Neural progenitor cell (in vitro differentiated cells): ENCODE results near the gene SMC4. TPM values are rescaled to one million over a fixed set of nuclear protein-coding genes. Genes with fewer than 3 reads are reported as not detected.

Source experiments
- DNase-seq: peaks from one replicate; pipeline ENCODE4 v3.0.0-alpha.2; 2016; ENCODE audit warnings: low spot score
- H2AFZ ChIP-seq: fragments of 200-600 bp; sonication (generic); replicated peaks from 2 replicates; pipeline ENCODE4 v1.6.1; 2016; ENCODE audit warnings: antibody characterized with exemption
- H3F3A ChIP-seq: fragments of 200-600 bp; sonication (generic); 2 replicates; pipeline ENCODE4 v1.6.1; 2016; ENCODE audit warnings: antibody characterized with exemption, low read depth
- H3K27ac ChIP-seq: fragments of 200-600 bp; sonication (generic); 2 replicates; pipeline ENCODE4 v1.5.1; 2016; ENCODE audit warnings: mild to moderate bottlenecking
- H3K27me3 ChIP-seq: fragments of 200-600 bp; sonication (generic); 2 replicates; pipeline ENCODE4 v1.6.1; 2016; ENCODE audit warnings: mild to moderate bottlenecking, moderate library complexity
- H3K36me3 ChIP-seq: fragments of 200-600 bp; sonication (generic); 2 replicates; pipeline ENCODE4 v1.5.1; 2016
- H3K4me1 ChIP-seq: fragments of 200-600 bp; sonication (generic); 2 replicates; pipeline ENCODE4 v1.6.1; 2016; ENCODE audit warnings: mixed run types
- H3K4me2 ChIP-seq: fragments of 200-600 bp; sonication (generic); 2 replicates; pipeline ENCODE4 v1.6.1; 2016
- H3K4me3 ChIP-seq: fragments of 200-600 bp; sonication (generic); 2 replicates; pipeline ENCODE4 v1.5.1; 2016
- H3K79me2 ChIP-seq: fragments of 200-600 bp; sonication (generic); 2 replicates; pipeline ENCODE4 v1.6.1; 2016; ENCODE audit warnings: low read depth
- H3K9ac ChIP-seq: fragments of 200-600 bp; sonication (generic); 2 replicates; pipeline ENCODE4 v1.6.1; 2016
- H3K9me3 ChIP-seq: fragments of 200-600 bp; sonication (generic); 2 replicates; pipeline ENCODE4 v1.5.1; 2016; ENCODE audit warnings: low read depth
- H4K20me1 ChIP-seq: fragments of 200-600 bp; sonication (generic); 2 replicates; pipeline ENCODE4 v1.6.1; 2016; ENCODE audit warnings: low read depth
- H3K27ac Mint-ChIP-seq: 3 replicates; pipeline ENCODE4 v1.8.0; 2021; ENCODE audit warnings: mixed read lengths
- H3K27me3 Mint-ChIP-seq: 2 replicates; pipeline ENCODE4 v1.8.0; 2022; ENCODE audit warnings: low read depth, mild to moderate bottlenecking, inconsistent platforms, moderate library complexity, mixed read lengths; ENCODE audit not compliant: insufficient read depth
- H3K36me3 Mint-ChIP-seq: 3 replicates; pipeline ENCODE4 v1.8.0; 2021; ENCODE audit warnings: mixed read lengths
- H3K4me1 Mint-ChIP-seq: 3 replicates; pipeline ENCODE4 v1.8.0; 2021; ENCODE audit warnings: mixed read lengths
- H3K4me3 Mint-ChIP-seq: 3 replicates; pipeline ENCODE4 v1.8.0; 2021; ENCODE audit warnings: mild to moderate bottlenecking, moderate library complexity, mixed read lengths
- H3K9me3 Mint-ChIP-seq: 3 replicates; pipeline ENCODE4 v1.8.0; 2020; ENCODE audit warnings: mixed read lengths
- EZH2 ChIP-seq: fragments of 200-600 bp; sonication (generic); IDR thresholded peaks from 2 replicates; pipeline ENCODE4 v1.6.1; 2017; ENCODE audit warnings: antibody characterized with exemption, mild to moderate bottlenecking, moderate library complexity
- EZH2phosphoT487 ChIP-seq: fragments of 200-600 bp; sonication (generic); IDR thresholded peaks from 2 replicates; pipeline ENCODE4 v1.6.1; 2017; ENCODE audit warnings: antibody characterized with exemption
- total RNA-seq: library from RNA; depleted of rRNA; stranded (reverse); fragments of >200 nt; gene quantifications from 2 replicates; pipeline ENCODE4 v1.2.3, GENCODE V29; 2015; ENCODE audit warnings: low replicate concordance
- TF ChIP-seq, protein P1 (sequence below): fragments of 200-600 bp; sonication (generic); IDR thresholded peaks from 2 replicates; pipeline ENCODE4 v1.5.1; 2017; ENCODE audit warnings: antibody characterized with exemption, mild to moderate bottlenecking

The SMC4 gene
- total RNA-seq, 1 donor from 2014 or later: 382 TPM

DNA sequence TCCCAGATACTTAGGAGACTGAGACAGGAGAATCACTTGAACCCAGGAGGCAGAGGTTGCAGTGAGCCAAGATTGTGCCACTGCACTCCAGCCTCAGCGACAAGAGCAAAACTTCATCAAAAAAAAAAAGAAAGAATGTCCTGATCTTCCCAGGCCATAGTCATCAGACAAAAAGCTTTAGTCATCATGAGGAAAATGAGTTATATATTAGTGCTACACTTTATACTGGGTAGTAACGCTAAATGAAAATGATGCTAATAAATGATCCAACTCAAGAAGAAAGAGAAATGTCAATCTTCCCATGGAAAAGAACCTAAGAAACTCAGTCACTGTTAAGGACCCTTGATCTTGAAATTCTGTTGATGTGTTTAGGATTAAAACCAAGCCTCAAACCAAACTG lies 76.4 kb downstream of the SMC4 start:
- H3K27ac Mint-ChIP-seq: no peak overlapping the region
- H3K4me1 ChIP-seq: no peaks in the 10 kb centered on the region
- H3K4me3 Mint-ChIP-seq: no peak overlapping the region
- H3K4me2 ChIP-seq: no peak overlapping the region
- H3K27ac ChIP-seq: no peak overlapping the region
- no peaks in the 10 kb centered on the region for H4K20me1 ChIP-seq
- no peak overlapping the region for H2AFZ ChIP-seq
- no peaks in the 10 kb centered on the region for H3K36me3 Mint-ChIP-seq
- H3K79me2 ChIP-seq: no peaks in the 10 kb centered on the region
- no peaks in the 10 kb centered on the region for H3K27me3 Mint-ChIP-seq
- H3K4me3 ChIP-seq: no peak overlapping the region
- no peaks in the 10 kb centered on the region for H3K9me3 ChIP-seq
- no peak for DNase-seq
- H3K9me3 Mint-ChIP-seq: peaks cover 7% of the 10 kb centered on the region
- no peaks in the 10 kb centered on the region for H3K27me3 ChIP-seq
- H3K36me3 ChIP-seq: no peaks in the 10 kb centered on the region
- TF ChIP-seq, protein P1, sequence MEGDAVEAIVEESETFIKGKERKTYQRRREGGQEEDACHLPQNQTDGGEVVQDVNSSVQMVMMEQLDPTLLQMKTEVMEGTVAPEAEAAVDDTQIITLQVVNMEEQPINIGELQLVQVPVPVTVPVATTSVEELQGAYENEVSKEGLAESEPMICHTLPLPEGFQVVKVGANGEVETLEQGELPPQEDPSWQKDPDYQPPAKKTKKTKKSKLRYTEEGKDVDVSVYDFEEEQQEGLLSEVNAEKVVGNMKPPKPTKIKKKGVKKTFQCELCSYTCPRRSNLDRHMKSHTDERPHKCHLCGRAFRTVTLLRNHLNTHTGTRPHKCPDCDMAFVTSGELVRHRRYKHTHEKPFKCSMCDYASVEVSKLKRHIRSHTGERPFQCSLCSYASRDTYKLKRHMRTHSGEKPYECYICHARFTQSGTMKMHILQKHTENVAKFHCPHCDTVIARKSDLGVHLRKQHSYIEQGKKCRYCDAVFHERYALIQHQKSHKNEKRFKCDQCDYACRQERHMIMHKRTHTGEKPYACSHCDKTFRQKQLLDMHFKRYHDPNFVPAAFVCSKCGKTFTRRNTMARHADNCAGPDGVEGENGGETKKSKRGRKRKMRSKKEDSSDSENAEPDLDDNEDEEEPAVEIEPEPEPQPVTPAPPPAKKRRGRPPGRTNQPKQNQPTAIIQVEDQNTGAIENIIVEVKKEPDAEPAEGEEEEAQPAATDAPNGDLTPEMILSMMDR: no peak
- no peak for TF ChIP-seq EZH2phosphoT487
- no peak for TF ChIP-seq EZH2
- no peak overlapping the region for H3K9ac ChIP-seq
- H3K4me1 Mint-ChIP-seq: no peaks in the 10 kb centered on the region
- no peaks in the 10 kb centered on the region for H3F3A ChIP-seq

DNA sequence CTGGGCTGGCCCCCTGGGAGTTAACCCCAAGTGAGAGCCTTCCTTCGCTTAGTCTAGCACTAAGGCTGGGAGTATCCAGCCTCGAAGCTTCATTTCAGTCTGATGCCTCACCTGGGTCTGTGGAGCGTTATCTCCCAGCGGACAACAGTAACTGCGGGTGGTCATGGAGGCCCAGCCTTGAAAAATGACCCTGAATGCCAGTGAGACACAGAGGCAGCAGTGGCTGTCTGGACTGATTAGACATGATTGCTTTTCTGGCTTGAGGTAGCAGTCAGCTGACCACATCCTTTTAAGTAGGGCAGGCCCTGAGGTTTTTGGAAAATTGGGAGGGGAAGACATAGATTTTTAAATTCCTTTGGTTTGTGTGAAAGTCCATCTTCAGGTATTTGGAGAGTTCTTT lies 78.3 kb downstream of the SMC4 start:
- H3K27ac Mint-ChIP-seq: no peak overlapping the region
- Histone ChIP-seq H3K9ac (no peak overlapping the region), H3K4me1 (no peaks in the 10 kb centered on the region), H2AFZ (no peak overlapping the region), H4K20me1 (no peaks in the 10 kb centered on the region), H3K4me3 (no peak overlapping the region), H3F3A (no peaks in the 10 kb centered on the region), H3K79me2 (no peaks in the 10 kb centered on the region), H3K9me3 (no peaks in the 10 kb centered on the region), H3K36me3 (no peaks in the 10 kb centered on the region), H3K27ac (no peak overlapping the region), H3K4me2 (no peak overlapping the region), H3K27me3 (no peaks in the 10 kb centered on the region)
- no peak for DNase-seq
- H3K4me3 Mint-ChIP-seq: no peak overlapping the region
- no peaks in the 10 kb centered on the region for H3K27me3 Mint-ChIP-seq
- H3K4me1 Mint-ChIP-seq: peaks cover 2% of the 10 kb centered on the region
- TF ChIP-seq, protein P1: no peak
- no peak for TF ChIP-seq EZH2
- no peak for TF ChIP-seq EZH2phosphoT487
- no peaks in the 10 kb centered on the region for H3K36me3 Mint-ChIP-seq
- H3K9me3 Mint-ChIP-seq: no peaks in the 10 kb centered on the region

DNA sequence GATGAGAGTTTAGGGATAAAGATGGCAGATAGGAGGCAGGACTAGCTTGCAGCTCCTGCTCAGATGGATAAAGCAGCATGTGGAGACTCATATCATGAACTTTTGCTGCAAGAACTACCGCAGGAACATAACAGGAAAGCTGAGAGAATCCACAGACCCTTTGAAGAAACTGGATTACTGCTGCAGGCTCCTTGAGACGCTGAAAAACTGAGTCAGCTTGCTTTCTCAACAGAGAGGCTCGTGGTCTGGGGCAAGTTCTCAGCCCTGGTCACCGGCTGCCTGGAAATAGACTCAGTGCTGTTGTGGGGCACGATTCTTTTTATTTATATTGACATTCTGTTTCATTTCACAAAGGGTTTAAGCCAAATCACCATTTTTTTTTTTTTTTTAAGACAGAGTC lies 78.9 kb downstream of the SMC4 start:
- Histone ChIP-seq H3K9ac (no peak overlapping the region), H3F3A (no peaks in the 10 kb centered on the region), H3K4me3 (no peak overlapping the region), H3K36me3 (no peaks in the 10 kb centered on the region), H3K27me3 (no peaks in the 10 kb centered on the region), H4K20me1 (no peaks in the 10 kb centered on the region), H3K79me2 (no peaks in the 10 kb centered on the region), H3K27ac (no peak overlapping the region), H3K9me3 (no peaks in the 10 kb centered on the region), H2AFZ (no peak overlapping the region), H3K4me2 (no peak overlapping the region), H3K4me1 (no peaks in the 10 kb centered on the region)
- no peaks in the 10 kb centered on the region for H3K9me3 Mint-ChIP-seq
- no peaks in the 10 kb centered on the region for H3K27me3 Mint-ChIP-seq
- TF ChIP-seq, protein P1: no peak
- peaks cover 2% of the 10 kb centered on the region for H3K4me1 Mint-ChIP-seq
- no peak overlapping the region for H3K27ac Mint-ChIP-seq
- DNase-seq: no peak
- H3K36me3 Mint-ChIP-seq: no peaks in the 10 kb centered on the region
- H3K4me3 Mint-ChIP-seq: no peak overlapping the region

DNA sequence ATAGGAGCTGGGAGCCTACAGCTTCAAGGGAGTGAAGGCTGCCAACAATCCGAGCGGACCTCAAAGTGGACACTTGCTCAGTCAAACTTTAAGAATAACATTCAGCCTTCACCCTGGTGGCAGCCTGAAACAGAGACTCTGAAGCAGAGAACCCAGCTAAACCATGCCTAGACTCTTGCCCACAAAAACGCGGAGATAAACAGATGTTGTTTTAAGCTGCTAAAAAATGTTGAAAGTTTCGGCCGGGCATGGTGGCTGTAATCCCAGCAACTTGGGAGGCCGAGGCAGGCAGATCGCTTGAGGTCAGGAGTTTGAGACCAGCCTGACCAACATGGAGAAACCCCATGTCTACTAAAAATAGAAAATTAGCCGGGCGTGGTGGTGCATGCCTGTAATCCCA lies 79.9 kb downstream of the SMC4 start:
- Histone ChIP-seq H2AFZ (no peak overlapping the region), H3K4me1 (no peaks in the 10 kb centered on the region), H3K9me3 (no peaks in the 10 kb centered on the region), H3F3A (no peaks in the 10 kb centered on the region), H3K27me3 (no peaks in the 10 kb centered on the region), H4K20me1 (no peaks in the 10 kb centered on the region), H3K79me2 (no peaks in the 10 kb centered on the region), H3K9ac (no peak overlapping the region), H3K27ac (no peak overlapping the region), H3K36me3 (no peaks in the 10 kb centered on the region), H3K4me2 (no peak overlapping the region), H3K4me3 (no peak overlapping the region)
- no peaks in the 10 kb centered on the region for H3K27me3 Mint-ChIP-seq
- no peak overlapping the region for H3K27ac Mint-ChIP-seq
- no peak overlapping the region for H3K4me3 Mint-ChIP-seq
- DNase-seq: no peak
- no peaks in the 10 kb centered on the region for H3K9me3 Mint-ChIP-seq
- no peaks in the 10 kb centered on the region for H3K36me3 Mint-ChIP-seq
- H3K4me1 Mint-ChIP-seq: peaks cover 2% of the 10 kb centered on the region
- TF ChIP-seq, protein P1: no peak
- TF ChIP-seq EZH2phosphoT487 (no peak), EZH2 (no peak)
